ENCODE data around the gene GINS2.

DNA sequence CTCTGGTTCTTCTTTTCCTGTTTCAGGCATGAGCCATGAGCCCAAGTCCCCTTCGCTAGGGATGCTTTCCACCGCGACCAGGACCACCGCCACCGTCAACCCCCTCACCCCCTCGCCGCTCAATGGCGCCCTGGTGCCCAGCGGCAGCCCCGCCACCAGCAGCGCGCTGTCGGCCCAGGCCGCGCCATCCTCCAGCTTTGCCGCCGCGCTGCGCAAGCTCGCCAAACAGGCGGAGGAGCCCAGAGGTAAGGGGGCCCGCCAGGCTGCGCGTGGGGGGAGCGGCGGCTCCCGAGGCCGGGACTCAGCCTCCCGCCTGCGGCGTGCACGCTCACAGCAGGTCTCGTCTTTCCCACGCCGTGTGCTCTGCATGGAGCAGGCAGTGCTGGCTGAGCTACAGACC is 54.9 kb downstream of the GINS2 start:
- TF ChIP-seq, protein P1, sequence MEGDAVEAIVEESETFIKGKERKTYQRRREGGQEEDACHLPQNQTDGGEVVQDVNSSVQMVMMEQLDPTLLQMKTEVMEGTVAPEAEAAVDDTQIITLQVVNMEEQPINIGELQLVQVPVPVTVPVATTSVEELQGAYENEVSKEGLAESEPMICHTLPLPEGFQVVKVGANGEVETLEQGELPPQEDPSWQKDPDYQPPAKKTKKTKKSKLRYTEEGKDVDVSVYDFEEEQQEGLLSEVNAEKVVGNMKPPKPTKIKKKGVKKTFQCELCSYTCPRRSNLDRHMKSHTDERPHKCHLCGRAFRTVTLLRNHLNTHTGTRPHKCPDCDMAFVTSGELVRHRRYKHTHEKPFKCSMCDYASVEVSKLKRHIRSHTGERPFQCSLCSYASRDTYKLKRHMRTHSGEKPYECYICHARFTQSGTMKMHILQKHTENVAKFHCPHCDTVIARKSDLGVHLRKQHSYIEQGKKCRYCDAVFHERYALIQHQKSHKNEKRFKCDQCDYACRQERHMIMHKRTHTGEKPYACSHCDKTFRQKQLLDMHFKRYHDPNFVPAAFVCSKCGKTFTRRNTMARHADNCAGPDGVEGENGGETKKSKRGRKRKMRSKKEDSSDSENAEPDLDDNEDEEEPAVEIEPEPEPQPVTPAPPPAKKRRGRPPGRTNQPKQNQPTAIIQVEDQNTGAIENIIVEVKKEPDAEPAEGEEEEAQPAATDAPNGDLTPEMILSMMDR (IDR thresholded peaks at IDR 0.05) = no peak
- TF ChIP-seq POLR2AphosphoS5 (IDR thresholded peaks at IDR 0.05) = no peak
- TF ChIP-seq POLR2A (IDR thresholded peaks at IDR 0.05) = no peak

Measured in breast epithelium (tissue), 3 donors.